NK-92 (cell line): Measurements from ENCODE around the gene GNG11.
"Not testable (repeated sequence)": the region's sequence is repeated elsewhere in the genome, so short reads cannot be mapped to it uniquely, and the experiment has no call there.

ENCODE experiments used
- DNase-seq: peaks from one replicate; lab custom pipeline; 2025; ENCODE audit not compliant: unreplicated experiment; lab: John Stamatoyannopoulos, UW

GNG11 gene

DNA sequence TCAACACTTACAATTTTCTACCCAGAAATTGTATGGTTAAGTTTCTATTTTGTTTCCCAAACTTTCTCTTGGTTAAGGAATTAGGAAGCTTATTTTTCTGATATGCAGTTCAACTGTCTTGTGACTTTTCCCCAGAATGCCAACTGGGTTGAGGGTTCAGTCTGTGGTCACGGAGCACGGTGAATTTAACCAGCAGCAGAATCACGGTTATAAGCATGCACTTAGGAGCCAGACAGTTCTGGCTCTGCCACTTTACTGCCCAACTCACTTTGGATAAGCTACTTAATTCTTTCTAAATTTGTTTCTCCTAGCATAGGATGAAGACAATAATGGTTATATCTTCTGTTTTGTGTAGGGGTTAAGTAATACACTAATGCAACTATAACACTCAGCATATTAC, 10.3 kb upstream of the GNG11 start:
- not testable (repeated sequence) for DNase-seq

GRCh38 chr7:93911661-93912060, 9.9 kb upstream of the GNG11 start:
- DNase-seq = not testable (repeated sequence)

- DNase-seq = no peak
Measured at GRCh38 chr7:93913197-93913596, 8.3 kb upstream of the GNG11 start.

DNA sequence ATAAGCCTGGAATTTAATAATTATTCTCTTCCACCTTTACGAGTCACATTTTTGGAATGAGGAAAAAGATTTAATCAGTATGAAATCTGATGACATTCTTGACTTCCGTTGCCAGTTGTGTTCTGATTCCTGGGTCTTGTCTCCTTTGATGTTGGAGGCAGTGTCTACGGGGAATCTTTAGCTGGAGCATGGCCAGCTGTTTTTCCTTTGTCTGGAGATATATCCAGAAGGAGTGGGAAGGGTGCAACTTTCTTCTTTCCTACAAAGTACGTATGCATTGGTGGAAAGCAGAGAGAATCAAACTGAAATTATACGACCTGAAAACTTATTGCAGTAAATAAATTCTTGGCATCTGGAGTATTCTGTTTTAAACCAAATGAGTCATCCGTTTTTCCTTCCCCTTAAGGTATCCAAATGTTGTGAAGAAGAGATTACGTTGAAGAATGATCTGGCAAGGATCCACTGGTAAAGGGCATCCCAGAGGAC, 6.9 kb upstream of the GNG11 start:
- no peak for DNase-seq

GRCh38 chr7:93915206-93915842, 6.2 kb upstream of the GNG11 start:
- not testable (repeated sequence) for DNase-seq

DNA sequence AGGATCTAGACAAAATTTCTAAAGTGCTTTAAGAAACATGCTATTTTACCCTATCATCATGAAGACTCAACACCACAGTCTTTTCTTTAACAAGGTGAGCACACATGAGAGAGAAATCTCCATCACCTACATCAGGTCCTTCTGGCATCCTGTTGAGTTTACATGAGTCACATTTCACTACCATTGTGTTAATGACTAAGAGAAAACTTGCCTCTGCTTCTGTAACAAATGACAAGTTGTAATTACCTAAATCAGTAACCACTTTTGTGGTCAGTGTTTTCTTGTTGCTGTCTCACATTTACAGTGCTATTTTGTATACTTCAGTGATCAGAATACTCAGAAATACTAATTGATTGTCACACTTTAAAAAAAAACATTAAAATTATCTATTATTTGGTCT, 5.6 kb upstream of the GNG11 start:
- not testable (repeated sequence) for DNase-seq

DNA sequence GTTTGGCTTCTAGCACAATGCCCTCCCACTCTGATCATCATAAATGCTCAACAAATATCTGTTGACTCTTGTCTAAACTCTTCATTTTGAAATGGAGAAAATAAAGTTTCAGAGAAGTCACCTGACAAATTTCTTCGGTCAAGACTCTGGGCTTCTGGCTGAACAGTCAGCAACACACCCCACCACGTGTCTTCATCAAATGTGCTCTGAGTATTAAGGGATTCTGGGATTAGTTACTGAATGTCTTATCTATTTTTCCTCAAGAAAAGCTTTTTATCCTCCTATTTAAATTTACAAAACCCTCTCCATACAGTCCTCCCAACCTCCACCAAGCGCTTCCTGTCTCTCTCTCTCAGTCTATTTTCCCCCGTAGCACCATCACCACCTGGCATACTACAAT, 5.2 kb upstream of the GNG11 start:
- not testable (repeated sequence) for DNase-seq

- no peak for DNase-seq
Measured at GRCh38 chr7:93920496-93921182, 896 bp upstream of the GNG11 start.

DNA sequence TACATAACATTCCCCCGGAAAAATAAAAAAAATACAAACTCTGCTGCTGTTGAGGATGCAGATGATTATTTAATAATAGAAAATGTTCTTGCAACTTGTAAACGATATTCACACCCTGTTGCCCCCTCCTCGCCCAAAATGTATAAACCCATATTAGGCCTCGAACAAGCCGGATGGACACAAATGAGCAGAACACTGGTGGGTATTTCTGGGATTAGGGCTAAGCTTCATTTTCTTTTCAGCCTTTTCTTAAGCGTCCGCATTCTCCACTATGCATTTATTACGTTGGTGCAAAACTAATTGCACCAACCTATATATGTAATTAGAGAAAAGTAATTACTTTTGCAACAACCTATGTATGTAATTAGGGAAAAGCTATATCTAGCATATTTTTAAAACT, 349 bp upstream of the GNG11 start:
- DNase-seq = no peak

- no peak for DNase-seq
Measured at GRCh38 chr7:93923296-93923695, 1.8 kb downstream of the GNG11 start.

DNA sequence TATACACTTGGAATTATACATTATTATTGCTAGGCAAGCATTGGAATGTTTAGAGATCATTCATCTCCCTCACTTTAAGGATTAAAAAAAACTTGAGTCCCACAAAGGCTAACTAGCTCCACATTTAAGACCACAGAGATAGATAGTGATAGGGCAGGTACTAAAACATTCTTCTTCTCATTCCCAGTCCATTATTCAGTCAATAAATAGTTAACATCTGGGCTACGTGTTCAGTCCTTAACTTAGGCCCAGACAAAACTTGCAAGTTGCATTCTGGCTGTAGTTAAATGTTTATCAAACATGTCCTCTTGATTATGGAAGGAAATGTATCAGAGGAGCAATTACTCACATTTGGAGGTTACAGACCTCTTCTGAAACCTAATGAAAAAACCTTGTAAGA, 2.4 kb downstream of the GNG11 start:
- DNase-seq = no peak

DNA sequence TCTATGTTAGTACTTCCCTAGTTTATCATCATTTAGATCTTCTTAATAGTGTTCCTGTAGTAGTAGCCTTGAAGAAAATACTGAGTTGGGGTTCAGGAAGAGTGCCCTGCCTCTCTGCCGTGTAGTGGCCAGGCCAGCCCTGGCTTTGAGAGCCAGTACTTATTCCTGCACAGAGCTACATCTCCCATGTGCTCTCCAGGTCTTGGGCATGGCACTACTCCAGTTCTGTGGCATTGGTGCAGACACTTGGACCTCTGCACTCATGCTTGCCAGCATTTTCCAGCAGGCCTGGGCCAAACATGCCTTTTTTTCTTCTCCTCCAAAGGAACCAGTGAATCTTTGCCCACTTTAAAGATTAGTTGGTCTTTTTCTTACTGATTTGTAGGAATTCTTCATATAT, 5.3 kb downstream of the GNG11 start:
- no peak for DNase-seq

- DNase-seq = no peak
Measured at GRCh38 chr7:93927585-93927984, 6.0 kb downstream of the GNG11 start.

- DNase-seq = no peak
Measured at GRCh38 chr7:93931655-93932054, 10.1 kb downstream of the GNG11 start.

- no peak for DNase-seq
Measured at GRCh38 chr7:93933156-93933555, 11.6 kb downstream of the GNG11 start.

- no peak for DNase-seq
Measured at GRCh38 chr7:93935102-93935501, 13.6 kb downstream of the GNG11 start.

DNA sequence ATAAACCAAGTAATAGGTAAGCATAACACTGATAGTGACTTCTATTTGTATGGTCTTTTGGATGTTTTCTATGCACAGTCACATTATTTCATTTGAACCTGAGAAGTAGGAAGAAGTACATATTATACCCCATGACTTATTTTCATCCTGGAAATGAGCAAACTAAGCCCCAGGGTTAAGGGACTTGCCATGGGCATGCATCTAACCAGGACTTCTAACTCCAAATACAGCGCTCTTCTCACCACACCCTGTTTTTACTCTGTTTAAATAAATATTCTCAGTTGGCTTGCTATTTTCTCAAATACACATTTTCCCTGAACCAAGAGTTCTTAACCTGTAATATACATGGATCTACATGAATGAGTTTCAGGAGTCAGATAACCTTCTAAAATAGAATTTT, 16.3 kb downstream of the GNG11 start:
- no peak for DNase-seq

GRCh38 chr7:93938293-93938692, 16.8 kb downstream of the GNG11 start:
- no peak for DNase-seq

DNA sequence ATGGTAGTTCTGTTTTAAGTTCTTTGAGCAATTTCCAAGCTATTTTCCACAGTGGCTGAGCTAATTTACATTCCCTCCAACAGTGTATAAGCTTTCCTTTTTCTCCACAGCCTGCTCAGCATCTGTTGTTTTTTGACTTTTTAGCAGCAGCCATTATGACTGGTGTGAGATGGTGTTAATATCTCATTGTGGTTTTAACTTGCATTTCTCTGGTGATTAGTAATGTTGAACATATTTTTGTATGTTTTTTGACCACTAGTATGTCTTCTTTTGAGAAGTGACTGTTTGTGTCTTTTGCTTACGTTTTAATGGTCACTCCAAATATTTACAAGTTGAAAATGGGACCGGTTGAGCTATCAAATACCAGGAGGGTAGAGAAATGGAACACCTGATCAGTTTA, 20.4 kb downstream of the GNG11 start:
- DNase-seq = no peak

- no peak for DNase-seq
Measured at GRCh38 chr7:93943816-93944540, 22.4 kb downstream of the GNG11 start.

- no peak for DNase-seq
Measured at GRCh38 chr7:93944673-93945072, 23.1 kb downstream of the GNG11 start.

- no peak for DNase-seq
Measured at GRCh38 chr7:93945083-93945482, 23.5 kb downstream of the GNG11 start.
